ENCODE measurements around the gene SMNDC1. TPM values are rescaled to one million over a fixed set of nuclear protein-coding genes. Genes with fewer than 3 reads are reported as not detected.
A peak's percentile ranks its signal among the peaks of the same experiment; 100 is the strongest.

The SMNDC1 gene
- polyA plus RNA-seq, 2 of the 4 experiments (the other 2 are of a cell fraction) = 27.5 to 40.2 TPM

DNA sequence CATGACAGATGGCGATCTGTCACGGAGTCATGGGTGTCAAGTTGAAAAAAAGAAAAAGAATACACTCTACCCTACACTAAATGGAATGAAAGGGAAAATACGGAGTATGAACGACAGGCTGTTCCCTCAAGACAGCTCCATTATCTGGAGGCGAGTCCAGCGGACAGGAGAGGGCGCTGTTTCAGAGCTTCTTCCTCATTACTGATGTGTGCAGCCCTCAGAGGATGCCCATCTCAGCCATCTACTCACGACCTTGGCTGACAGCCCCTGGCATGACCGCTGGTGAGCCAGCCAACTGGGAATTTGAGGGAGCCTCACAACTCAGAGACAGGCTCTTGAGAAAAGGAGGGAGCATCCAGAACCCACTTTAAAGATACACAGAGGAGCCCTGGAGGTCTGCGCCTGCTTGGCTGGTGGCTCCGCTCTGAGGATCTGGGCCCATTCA lies 49.6 kb upstream of the SMNDC1 start (continued):
- TF ChIP-seq FOSB (CRISPR knock-in tag; IDR thresholded peaks at IDR 0.05) (0 out of 2 replicates have a peak, but pooled peaks have one; percentile 40), MAZ (IDR thresholded peaks at IDR 0.05; ENCODE audit: borderline replicate concordance, low read depth, low read length) (no peak), CHD2 (IDR thresholded peaks at IDR 0.05; ENCODE audit: low read length, partially characterized antibody) (no peak), FOSL2 (IDR thresholded peaks at IDR 0.05) (no peak), FOSL2 (CRISPR knock-in tag; IDR thresholded peaks at IDR 0.05) (no peak), JUN (IDR thresholded peaks at IDR 0.05) (no peak), ESRRA (IDR thresholded peaks at IDR 0.05; ENCODE audit: borderline replicate concordance, low read length) (no peak), SMC3 (IDR thresholded peaks at IDR 0.05) (peak; percentile 87), NFE2L2 (conservative IDR thresholded peaks at IDR 0.05; ENCODE audit: low read length) (no peak), PHF8 (IDR thresholded peaks at IDR 0.05; ENCODE audit: borderline replicate concordance, low read depth) (no peak), ZNF302 (CRISPR knock-in tag; IDR thresholded peaks at IDR 0.05) (no peak), ZFP36 (IDR thresholded peaks at IDR 0.05; ENCODE audit: borderline replicate concordance, partially characterized antibody) (no peak), CEBPB (IDR thresholded peaks at IDR 0.05) (no peak), ZC3H11A (IDR thresholded peaks at IDR 0.05) (no peak), EP300 (IDR thresholded peaks at IDR 0.05) (no peak), HOXB5 (CRISPR knock-in tag; IDR thresholded peaks at IDR 0.05) (peak; percentile 67), FOXS1 (CRISPR knock-in tag; IDR thresholded peaks at IDR 0.05) (peak; percentile 40; the same call in 1 of the 2 replicates), BHLHE40 (IDR thresholded peaks at IDR 0.05; ENCODE audit: low read depth, low read length) (no peak), RFX5 (IDR thresholded peaks at IDR 0.05) (no peak), HDAC2 (IDR thresholded peaks at IDR 0.05) (no peak), POLR2AphosphoS2 (conservative IDR thresholded peaks at IDR 0.05; ENCODE audit: low read length) (no peak), HOXA7 (CRISPR knock-in tag; IDR thresholded peaks at IDR 0.05) (peak; percentile 73; the same call in 1 of the 2 replicates), HEYL (CRISPR knock-in tag; IDR thresholded peaks at IDR 0.05) (no peak), CHD4 (IDR thresholded peaks at IDR 0.05; ENCODE audit: borderline replicate concordance) (no peak), CBX8 (IDR thresholded peaks at IDR 0.05) (no peak), EHF (CRISPR knock-in tag; IDR thresholded peaks at IDR 0.05) (peak; percentile 80; the same call in 1 of the 2 replicates)
- TF ChIP-seq, protein P1, sequence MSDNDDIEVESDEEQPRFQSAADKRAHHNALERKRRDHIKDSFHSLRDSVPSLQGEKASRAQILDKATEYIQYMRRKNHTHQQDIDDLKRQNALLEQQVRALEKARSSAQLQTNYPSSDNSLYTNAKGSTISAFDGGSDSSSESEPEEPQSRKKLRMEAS (IDR thresholded peaks at IDR 0.05) = 0 out of 2 replicates have a peak, but pooled peaks have one; percentile 37
- TF ChIP-seq, protein P2, sequence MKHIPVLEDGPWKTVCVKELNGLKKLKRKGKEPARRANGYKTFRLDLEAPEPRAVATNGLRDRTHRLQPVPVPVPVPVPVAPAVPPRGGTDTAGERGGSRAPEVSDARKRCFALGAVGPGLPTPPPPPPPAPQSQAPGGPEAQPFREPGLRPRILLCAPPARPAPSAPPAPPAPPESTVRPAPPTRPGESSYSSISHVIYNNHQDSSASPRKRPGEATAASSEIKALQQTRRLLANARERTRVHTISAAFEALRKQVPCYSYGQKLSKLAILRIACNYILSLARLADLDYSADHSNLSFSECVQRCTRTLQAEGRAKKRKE (CRISPR knock-in tag; IDR thresholded peaks at IDR 0.05; ENCODE audit: low read depth) = peak; percentile 68; the same call in 1 of the 2 replicates
- TF ChIP-seq, protein P3, sequence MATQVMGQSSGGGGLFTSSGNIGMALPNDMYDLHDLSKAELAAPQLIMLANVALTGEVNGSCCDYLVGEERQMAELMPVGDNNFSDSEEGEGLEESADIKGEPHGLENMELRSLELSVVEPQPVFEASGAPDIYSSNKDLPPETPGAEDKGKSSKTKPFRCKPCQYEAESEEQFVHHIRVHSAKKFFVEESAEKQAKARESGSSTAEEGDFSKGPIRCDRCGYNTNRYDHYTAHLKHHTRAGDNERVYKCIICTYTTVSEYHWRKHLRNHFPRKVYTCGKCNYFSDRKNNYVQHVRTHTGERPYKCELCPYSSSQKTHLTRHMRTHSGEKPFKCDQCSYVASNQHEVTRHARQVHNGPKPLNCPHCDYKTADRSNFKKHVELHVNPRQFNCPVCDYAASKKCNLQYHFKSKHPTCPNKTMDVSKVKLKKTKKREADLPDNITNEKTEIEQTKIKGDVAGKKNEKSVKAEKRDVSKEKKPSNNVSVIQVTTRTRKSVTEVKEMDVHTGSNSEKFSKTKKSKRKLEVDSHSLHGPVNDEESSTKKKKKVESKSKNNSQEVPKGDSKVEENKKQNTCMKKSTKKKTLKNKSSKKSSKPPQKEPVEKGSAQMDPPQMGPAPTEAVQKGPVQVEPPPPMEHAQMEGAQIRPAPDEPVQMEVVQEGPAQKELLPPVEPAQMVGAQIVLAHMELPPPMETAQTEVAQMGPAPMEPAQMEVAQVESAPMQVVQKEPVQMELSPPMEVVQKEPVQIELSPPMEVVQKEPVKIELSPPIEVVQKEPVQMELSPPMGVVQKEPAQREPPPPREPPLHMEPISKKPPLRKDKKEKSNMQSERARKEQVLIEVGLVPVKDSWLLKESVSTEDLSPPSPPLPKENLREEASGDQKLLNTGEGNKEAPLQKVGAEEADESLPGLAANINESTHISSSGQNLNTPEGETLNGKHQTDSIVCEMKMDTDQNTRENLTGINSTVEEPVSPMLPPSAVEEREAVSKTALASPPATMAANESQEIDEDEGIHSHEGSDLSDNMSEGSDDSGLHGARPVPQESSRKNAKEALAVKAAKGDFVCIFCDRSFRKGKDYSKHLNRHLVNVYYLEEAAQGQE (IDR thresholded peaks at IDR 0.05) = no peak
- TF ChIP-seq, protein P4, sequence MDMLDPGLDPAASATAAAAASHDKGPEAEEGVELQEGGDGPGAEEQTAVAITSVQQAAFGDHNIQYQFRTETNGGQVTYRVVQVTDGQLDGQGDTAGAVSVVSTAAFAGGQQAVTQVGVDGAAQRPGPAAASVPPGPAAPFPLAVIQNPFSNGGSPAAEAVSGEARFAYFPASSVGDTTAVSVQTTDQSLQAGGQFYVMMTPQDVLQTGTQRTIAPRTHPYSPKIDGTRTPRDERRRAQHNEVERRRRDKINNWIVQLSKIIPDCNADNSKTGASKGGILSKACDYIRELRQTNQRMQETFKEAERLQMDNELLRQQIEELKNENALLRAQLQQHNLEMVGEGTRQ (IDR thresholded peaks at IDR 0.05) = no peak
- TF ChIP-seq, protein P5, sequence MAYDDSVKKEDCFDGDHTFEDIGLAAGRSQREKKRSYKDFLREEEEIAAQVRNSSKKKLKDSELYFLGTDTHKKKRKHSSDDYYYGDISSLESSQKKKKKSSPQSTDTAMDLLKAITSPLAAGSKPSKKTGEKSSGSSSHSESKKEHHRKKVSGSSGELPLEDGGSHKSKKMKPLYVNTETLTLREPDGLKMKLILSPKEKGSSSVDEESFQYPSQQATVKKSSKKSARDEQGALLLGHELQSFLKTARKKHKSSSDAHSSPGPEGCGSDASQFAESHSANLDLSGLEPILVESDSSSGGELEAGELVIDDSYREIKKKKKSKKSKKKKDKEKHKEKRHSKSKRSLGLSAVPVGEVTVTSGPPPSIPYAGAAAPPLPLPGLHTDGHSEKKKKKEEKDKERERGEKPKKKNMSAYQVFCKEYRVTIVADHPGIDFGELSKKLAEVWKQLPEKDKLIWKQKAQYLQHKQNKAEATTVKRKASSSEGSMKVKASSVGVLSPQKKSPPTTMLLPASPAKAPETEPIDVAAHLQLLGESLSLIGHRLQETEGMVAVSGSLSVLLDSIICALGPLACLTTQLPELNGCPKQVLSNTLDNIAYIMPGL (CRISPR knock-in tag; IDR thresholded peaks at IDR 0.05; ENCODE audit: borderline replicate concordance) = no peak
- TF ChIP-seq, protein P6, sequence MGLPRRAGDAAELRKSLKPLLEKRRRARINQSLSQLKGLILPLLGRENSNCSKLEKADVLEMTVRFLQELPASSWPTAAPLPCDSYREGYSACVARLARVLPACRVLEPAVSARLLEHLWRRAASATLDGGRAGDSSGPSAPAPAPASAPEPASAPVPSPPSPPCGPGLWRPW (IDR thresholded peaks at IDR 0.05) = no peak
